GM18507 (cell line): ENCODE results near the gene TF.
"Not testable (repeated sequence)": the region's sequence is repeated elsewhere in the genome, so short reads cannot be mapped to it uniquely, and the experiment has no call there.

Source experiments
- DNase-seq: peaks from one replicate; pipeline ENCODE4 v3.0.0; 2011; ENCODE audit warnings: low read depth; ENCODE audit not compliant: insufficient read length; ENCODE audit errors: extremely low spot score
- FAIRE-seq: peaks from 2 replicates; lab custom pipeline; 2011; peaks lifted over from hg19 to GRCh38; lab: Jason Lieb, UNC

The TF gene

GRCh38 chr3:133745981-133746711, at the start of gene TF:
TF (plus strand) TSS chr3:133746393; CDS start chr3:133746441, 48 bp downstream.
- DNase-seq: no peak
- FAIRE-seq: no peak

GRCh38 chr3:133697960-133698359, 48.2 kb upstream of the TF start:
- FAIRE-seq (no peak), DNase-seq (no peak)

DNA sequence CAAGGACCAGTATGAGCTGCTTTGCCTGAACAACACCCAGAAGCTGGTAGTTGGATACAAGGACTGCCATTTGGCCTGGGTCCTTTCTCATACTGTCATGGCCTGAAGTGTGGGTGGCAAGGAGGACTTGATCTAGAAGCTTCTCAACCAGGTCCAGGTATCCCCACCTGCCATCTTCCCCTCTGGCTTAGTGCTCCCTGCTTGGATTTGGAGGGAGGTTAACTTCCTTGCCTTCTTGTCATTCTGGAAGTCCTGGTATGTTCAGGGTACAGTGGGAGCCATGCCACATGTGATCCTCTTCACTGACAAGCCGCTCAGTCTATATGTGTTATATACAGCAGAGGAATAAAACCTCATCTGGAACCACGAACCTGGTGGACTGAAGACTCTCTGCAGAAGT, 46.7 kb upstream of the TF start:
- FAIRE-seq: no peak

DNA sequence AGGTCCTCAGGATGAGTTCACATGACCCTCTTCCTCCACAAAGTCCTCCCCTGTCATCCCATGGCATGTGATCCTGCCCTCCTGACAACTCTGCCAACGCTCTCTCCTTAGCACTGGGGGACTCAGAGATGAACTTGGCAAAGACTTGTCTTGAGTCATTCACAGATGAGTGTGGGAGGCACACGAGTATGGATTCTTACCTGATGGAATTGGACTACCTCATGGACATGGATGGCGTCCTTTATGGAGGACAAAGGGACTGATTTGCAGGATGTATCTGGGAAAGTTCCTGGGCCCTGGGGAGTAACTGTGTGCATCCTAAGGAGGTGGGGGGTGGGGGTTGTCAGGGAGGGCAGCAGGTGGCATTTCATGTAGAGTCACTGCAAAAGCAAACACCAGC, 46.3 kb upstream of the TF start:
- no peak for FAIRE-seq
- DNase-seq: no peak

More for the DNA sequence above, 46.7 kb upstream of the TF start:
- DNase-seq: no peak

DNA sequence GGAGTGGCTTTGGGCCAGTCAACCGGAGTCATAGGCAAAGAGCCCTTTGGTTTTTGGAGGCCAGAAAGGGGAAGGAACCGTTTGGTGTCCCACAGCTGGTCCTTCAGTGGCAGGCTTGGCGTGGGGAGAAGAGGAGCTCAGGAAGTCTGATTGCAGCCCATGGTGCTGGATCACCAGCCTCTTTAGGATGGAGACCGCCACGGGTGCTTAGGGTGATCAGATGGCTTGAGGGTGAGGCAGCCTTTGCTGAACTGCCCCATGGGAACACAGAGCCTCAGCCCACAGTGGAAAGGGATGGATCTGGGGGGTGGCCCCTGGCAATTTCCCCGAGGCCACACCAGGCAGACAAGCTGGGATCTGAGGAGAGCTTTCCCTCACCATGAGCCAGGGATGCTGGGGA, 45.8 kb upstream of the TF start:
- FAIRE-seq: no peak
- DNase-seq: no peak

GRCh38 chr3:133701435-133702358, 44.5 kb upstream of the TF start:
- DNase-seq (no peak), FAIRE-seq (no peak)

- FAIRE-seq: no peak
- no peak for DNase-seq
These were observed 42.3 kb upstream of the TF start for GRCh38 chr3:133703915-133704314.

DNA sequence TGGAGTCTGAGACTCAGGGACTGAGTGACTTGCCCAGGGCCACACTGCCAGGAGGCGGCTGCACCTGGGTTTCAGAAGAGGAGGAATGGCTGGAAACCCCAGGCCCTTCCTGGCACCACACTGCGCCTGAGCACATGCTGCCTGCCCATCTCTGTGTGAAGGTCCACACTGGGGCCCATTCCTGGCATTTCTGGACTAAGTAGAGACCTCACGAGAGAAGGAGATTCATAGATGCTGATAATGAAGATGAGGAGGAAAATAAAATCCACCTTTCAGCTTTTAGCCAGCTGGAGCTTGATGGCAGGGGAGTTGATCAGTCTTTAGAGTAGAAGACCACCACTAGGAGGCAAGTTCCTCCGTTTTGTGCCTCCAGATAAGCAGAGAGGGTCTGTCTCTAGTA, 40.2 kb upstream of the TF start:
- no peak for FAIRE-seq
- DNase-seq: no peak

- no peak for FAIRE-seq
- DNase-seq: no peak
These were observed 36.9 kb upstream of the TF start for GRCh38 chr3:133709139-133709750.

- no peak for DNase-seq
- no peak for FAIRE-seq
These were observed 35.2 kb upstream of the TF start for GRCh38 chr3:133711013-133711412.

DNA sequence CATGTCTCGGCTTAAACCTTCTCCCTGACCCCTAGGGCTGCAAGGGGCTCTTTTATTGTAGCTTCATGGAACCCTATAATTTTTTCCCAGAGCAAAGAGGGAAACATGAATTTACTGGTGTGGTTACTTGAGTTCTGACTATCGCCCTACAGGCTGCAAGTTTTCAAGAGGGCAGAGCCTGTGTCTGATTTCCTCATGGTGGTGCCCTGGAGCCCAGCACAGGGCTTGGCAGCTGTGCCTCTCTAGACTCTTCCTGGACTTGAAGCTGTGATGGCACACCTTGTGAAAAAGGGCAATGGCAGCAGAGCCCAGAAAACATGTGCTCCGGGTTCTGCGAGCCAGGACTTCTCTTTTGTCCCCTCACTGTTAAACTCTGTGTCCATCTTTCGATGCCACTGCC, 34.2 kb upstream of the TF start:
- DNase-seq: no peak
- FAIRE-seq: no peak

GRCh38 chr3:133713347-133713746, 32.8 kb upstream of the TF start:
- FAIRE-seq (no peak), DNase-seq (no peak)

DNA sequence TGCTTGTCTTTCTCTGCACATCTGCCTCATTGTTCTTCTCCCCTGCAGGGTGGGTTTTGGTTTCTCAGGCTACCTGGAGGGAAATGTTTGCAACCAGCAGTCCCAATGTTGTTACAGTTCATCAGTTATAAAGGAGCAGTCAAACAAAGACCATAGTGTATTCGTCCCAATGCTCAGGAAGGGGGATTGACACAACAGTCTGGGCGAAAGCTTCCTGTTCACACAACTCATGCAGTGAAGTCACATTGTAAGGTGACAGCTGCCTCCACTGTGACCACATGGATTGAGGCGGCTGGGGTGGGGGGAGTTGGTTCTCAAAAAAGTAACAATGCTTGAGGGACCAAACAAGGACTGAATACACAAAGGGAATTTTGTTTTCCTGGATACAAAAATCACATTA, 28.8 kb upstream of the TF start:
- FAIRE-seq: no peak
- no peak for DNase-seq

- DNase-seq: no peak
- FAIRE-seq: no peak
These were observed 23.3 kb upstream of the TF start for GRCh38 chr3:133722935-133723334.

DNA sequence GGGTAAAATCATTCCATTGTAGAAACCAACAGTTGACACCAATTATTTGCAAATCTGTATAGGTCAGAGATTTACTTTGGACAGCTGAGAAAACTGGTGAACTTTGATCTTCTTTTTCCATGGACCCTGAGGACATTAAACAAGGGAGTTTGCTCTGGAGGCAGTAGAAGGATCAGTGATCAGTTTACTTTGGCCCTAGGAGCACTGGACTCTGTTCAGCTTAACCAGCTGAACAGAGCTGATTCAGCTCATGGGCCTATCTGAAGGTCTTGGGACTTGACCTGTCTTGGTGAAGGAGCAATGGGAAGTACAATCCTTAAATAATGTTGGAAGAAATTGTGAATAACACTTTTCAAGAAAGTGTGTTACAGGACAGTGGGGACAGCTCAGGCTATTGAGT, 15.2 kb upstream of the TF start:
- DNase-seq (no peak), FAIRE-seq (no peak)

GRCh38 chr3:133732231-133732630, 14.0 kb upstream of the TF start:
- FAIRE-seq, DNase-seq: not testable (repeated sequence)

DNA sequence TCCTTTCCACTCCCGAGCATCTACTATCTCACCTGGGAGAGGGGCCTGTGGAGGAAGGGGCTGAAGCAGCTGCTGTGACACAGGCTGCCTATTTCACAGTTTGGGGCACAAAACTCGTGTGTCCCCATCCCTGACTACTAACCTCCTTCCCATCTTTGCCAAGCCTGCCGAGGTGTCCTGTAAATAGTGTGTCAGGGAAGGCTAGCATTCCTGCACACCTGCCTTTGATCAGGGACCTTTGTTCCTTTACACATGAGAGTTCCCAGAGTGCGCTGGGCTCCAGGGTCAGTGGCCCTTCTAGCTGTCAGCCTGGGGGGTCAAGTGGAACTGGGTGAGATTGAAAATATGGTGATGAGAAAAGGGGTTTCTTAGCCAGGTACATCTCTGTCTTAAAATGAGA, 13.0 kb upstream of the TF start:
- DNase-seq (no peak), FAIRE-seq (no peak)

- no peak for DNase-seq
- no peak for FAIRE-seq
These were observed 11.9 kb upstream of the TF start for GRCh38 chr3:133734305-133734704.

GRCh38 chr3:133742351-133743091, 3.7 kb upstream of the TF start:
- FAIRE-seq (no peak), DNase-seq (no peak)

DNA sequence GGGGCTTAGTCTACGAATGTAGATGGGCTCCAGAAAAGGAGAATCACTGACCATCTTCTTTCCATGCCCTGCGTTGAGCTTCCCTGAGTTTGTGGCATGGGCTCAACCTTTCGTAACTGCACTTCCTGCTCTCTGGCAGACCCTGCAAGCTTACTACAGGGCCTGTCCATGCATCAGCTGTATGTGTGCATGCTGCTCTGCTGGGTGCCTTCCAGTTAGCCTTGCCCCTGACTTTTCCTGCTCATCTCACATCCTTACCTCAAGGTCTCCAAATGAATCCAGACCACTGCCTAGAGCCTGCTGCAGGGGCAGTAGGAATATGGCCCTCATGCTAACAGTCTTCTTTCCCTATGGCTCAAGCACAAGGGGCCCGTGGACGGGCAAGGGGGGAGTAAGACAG, 2.0 kb upstream of the TF start:
- FAIRE-seq (no peak), DNase-seq (no peak)
